ENCODE results near the gene TFEB. TPM values are rescaled to one million over a fixed set of nuclear protein-coding genes. Genes with fewer than 3 reads are reported as not detected.

TFEB gene
- total and polyA plus RNA-seq, 4 donors, result 13.3 to 38.4 (median 27.8) TPM

DNA sequence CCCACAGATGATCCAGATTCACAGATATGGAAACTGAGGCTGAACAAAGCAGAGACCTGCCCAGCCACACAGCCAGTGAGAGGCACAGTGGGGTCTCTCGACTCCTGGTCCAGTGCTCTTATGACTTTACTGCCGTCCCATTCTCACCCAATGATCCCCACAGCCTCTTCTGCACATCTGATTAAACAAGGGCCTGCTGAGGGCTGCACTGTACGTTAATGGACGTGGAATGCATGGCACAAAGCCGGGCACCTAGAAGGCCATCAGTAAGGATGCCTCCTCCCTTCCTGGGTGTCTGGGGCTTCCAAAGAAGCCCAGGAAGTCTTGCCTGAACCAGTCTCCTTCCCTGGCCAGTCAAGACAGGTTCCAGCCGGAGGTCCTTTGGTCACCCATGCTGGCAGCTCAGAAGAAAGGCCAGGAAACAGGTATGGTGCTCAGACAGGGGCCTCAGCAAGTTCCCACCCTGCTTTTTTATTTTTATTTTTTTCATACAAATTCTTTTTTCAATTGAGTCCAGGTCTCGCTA lies 3.8 kb downstream of the TFEB start:
- no peaks in the 10 kb centered on the region for H3K27me3 ChIP-seq (ENCODE audit: control insufficient read depth in 3 of 3, insufficient read depth in 3 of 3, low read length in 2 of 3)
- peaks cover 0 to 33% (median 14%) of the 10 kb centered on the region in 5 donors for H3K4me1 ChIP-seq (ENCODE audit: control insufficient read depth in 5 of 5, insufficient read depth in 5 of 5, low read length in 5 of 5)
- H3K4me3 ChIP-seq, result no peak overlapping the region
- H3K27ac ChIP-seq (ENCODE audit: low read depth in 1 of 2, low read length in 1 of 2), result no peak overlapping the region
- ATAC-seq (ENCODE audit: insufficient read depth, low FRiP score), result no peak
- TF ChIP-seq CTCF (IDR thresholded peaks at IDR 0.05; ENCODE audit: control extremely low read depth, extremely low read depth), result no peak
- DNase-seq, result no peak
- 92 to 94% methylated on average over 7 of the region's 7 CpGs for WGBS, 2 donors
- peaks cover 0 to 2% (median 0%) of the 10 kb centered on the region in 4 donors for H3K36me3 ChIP-seq (ENCODE audit: control insufficient read depth in 4 of 4, insufficient read depth in 4 of 4, low read length in 4 of 4)
- H3K9ac ChIP-seq (ENCODE audit: insufficient read depth in 1 of 2, low read length in 2 of 2), result no peak overlapping the region
- H3K9me3 ChIP-seq (ENCODE audit: control insufficient read depth in 4 of 4, insufficient read depth in 3 of 4, low read length in 3 of 4), result no peaks in the 10 kb centered on the region

DNA sequence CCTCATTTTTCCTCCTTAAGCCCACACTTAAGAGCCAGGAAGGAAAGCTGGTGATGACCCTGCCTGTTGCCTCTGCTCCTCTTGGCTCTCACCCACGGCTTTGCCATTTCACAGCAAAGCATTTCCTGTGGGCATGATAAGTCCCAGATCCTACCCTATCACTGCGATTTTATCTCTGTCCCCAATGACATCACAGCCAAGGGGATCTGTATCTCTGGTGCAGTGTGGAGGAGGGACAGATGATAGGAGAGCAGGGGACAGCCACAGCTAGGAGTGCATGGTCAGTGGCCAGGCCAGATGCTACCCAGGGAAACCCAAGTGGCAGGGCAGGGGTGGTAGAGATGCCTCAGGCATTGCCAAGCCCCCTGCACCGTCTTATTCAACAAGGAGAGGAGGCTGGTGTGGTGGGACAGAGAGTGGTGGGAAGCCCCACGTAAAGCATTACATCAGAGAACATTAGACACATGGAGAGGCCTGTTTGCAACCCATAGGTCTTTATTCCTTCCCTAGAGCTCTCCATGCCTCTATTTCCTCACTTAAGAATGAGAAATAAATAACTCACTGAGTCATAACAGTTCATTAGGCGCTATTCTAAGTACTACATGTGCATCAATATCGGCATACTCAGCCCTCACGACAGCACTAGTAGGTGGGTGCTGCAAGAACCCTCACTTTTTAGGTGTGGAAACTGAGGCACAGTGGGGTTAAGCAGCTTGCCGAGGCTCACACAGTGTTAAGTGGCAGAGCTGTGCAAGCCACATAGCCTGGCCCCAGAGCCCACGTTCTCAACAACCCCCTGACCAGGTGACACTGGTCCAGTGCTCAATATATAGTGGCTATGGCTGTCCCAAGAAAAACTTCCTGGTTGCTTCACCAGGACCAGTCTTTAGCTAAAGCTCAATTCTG lies 4.6 kb downstream of the TFEB start:
- H3K27ac ChIP-seq (ENCODE audit: low read depth in 1 of 2, low read length in 1 of 2), result no peak overlapping the region
- no peak overlapping the region for H3K4me3 ChIP-seq
- no peak for ATAC-seq (ENCODE audit: insufficient read depth, low FRiP score)
- H3K9ac ChIP-seq (ENCODE audit: insufficient read depth in 1 of 2, low read length in 2 of 2), result no peak overlapping the region
- no peaks in the 10 kb centered on the region for H3K27me3 ChIP-seq (ENCODE audit: control insufficient read depth in 3 of 3, insufficient read depth in 3 of 3, low read length in 2 of 3)
- peaks cover 0 to 2% (median 0%) of the 10 kb centered on the region in 4 donors for H3K36me3 ChIP-seq (ENCODE audit: control insufficient read depth in 4 of 4, insufficient read depth in 4 of 4, low read length in 4 of 4)
- no peak for TF ChIP-seq CTCF (IDR thresholded peaks at IDR 0.05; ENCODE audit: control extremely low read depth, extremely low read depth)
- DNase-seq, result no peak
- H3K4me1 ChIP-seq (ENCODE audit: control insufficient read depth in 5 of 5, insufficient read depth in 5 of 5, low read length in 5 of 5), result peaks cover 0 to 30% (median 14%) of the 10 kb centered on the region in 5 donors
- no peaks in the 10 kb centered on the region for H3K9me3 ChIP-seq (ENCODE audit: control insufficient read depth in 4 of 4, insufficient read depth in 3 of 4, low read length in 3 of 4)
- WGBS, 2 donors, result 73 to 74% methylated on average over 9 of the region's 9 CpGs

- H3K27ac ChIP-seq (ENCODE audit: low read depth in 1 of 2, low read length in 1 of 2), result no peak overlapping the region
- no peak overlapping the region for H3K4me3 ChIP-seq
- H3K9me3 ChIP-seq (ENCODE audit: control insufficient read depth in 4 of 4, insufficient read depth in 3 of 4, low read length in 3 of 4), result no peaks in the 10 kb centered on the region
- H3K27me3 ChIP-seq (ENCODE audit: control insufficient read depth in 3 of 3, insufficient read depth in 3 of 3, low read length in 2 of 3), result no peaks in the 10 kb centered on the region
- TF ChIP-seq CTCF (IDR thresholded peaks at IDR 0.05; ENCODE audit: control extremely low read depth, extremely low read depth), result no peak
- peaks cover 0 to 2% (median 0%) of the 10 kb centered on the region in 4 donors for H3K36me3 ChIP-seq (ENCODE audit: control insufficient read depth in 4 of 4, insufficient read depth in 4 of 4, low read length in 4 of 4)
- no peak overlapping the region for H3K9ac ChIP-seq (ENCODE audit: insufficient read depth in 1 of 2, low read length in 2 of 2)
- ATAC-seq (ENCODE audit: insufficient read depth, low FRiP score) (no peak), DNase-seq (no peak)
- WGBS, 2 donors, result 91 to 95% methylated on average over 7 of the region's 7 CpGs
- H3K4me1 ChIP-seq (ENCODE audit: control insufficient read depth in 5 of 5, insufficient read depth in 5 of 5, low read length in 5 of 5), result peaks cover 0 to 33% (median 15%) of the 10 kb centered on the region in 5 donors
These were observed 5.8 kb downstream of the TFEB start for GRCh38 chr6:41729624-41730023.

Data from lung (tissue), 12 donors.